ENCODE data around the gene ZNF182.
"Not testable (repeated sequence)": the region's sequence is repeated elsewhere in the genome, so short reads cannot be mapped to it uniquely, and the experiment has no call there.

GRCh38 chrX:47955295-47955694, 48.5 kb downstream of the ZNF182 start:
- TF ChIP-seq CTCF, POLR2A (IDR thresholded peaks at IDR 0.05): not testable (repeated sequence)
